ENCODE results near the gene TBXAS1. TPM values are rescaled to one million over a fixed set of nuclear protein-coding genes. Genes with fewer than 3 reads are reported as not detected.

Gene TBXAS1
- total RNA-seq, 3 donors from 2014 or later (not counting 1 experiment from before 2014, with no cell fraction given) = 72.7 to 110 (median 88.7) TPM

- ATAC-seq (no peak), DNase-seq (no peak)
- no peak for TF ChIP-seq CTCF (IDR thresholded peaks at IDR 0.05)
- H3K9me3 ChIP-seq (ENCODE audit: control insufficient read depth, insufficient read depth, low read length) = peaks cover 4% of the 10 kb centered on the region
- H3K27me3 ChIP-seq (ENCODE audit: control insufficient read depth, insufficient read depth, low read length) = no peaks in the 10 kb centered on the region
- Mint-ChIP-seq H3K9me3 (peaks cover 11 to 17% of the 10 kb centered on the region in 2 donors), H3K4me3 (no peak overlapping the region), H3K36me3 (peaks cover 17% of the 10 kb centered on the region), H3K4me1 (peaks cover 0 to 2% of the 10 kb centered on the region in 2 donors), H3K27ac (no peak overlapping the region), H3K27me3 (ENCODE audit: low read depth in 2 of 2) (peaks cover 0 to 2% of the 10 kb centered on the region in 2 donors)
- no peaks in the 10 kb centered on the region for H3K36me3 ChIP-seq (ENCODE audit: control insufficient read depth, insufficient read depth, low read length)
- no peak overlapping the region for H3K27ac ChIP-seq (ENCODE audit: low read length)
- H3K4me1 ChIP-seq (ENCODE audit: control insufficient read depth, insufficient read depth, low read length) = peaks cover 9% of the 10 kb centered on the region
- intact Hi-C loops (cut with micrococcal nuclease) = no loop called here
- WGBS (ENCODE audit: insufficient coverage) = 97% methylated on average over 2 of the region's 2 CpGs
- H3K4me3 ChIP-seq (ENCODE audit: low read length) = no peak overlapping the region
Measured at GRCh38 chr7:140067052-140067451, 238.0 kb downstream of the TBXAS1 start.

- Mint-ChIP-seq H3K4me3 (no peak overlapping the region), H3K9me3 (peaks cover 11 to 17% of the 10 kb centered on the region in 2 donors)
- intact Hi-C loops (cut with micrococcal nuclease) = no loop called here
Measured at GRCh38 chr7:140068033-140068432, 239.0 kb downstream of the TBXAS1 start.

GRCh38 chr7:140069298-140069949 lies 240.4 kb downstream of the TBXAS1 start:
- no peaks in the 10 kb centered on the region for H3K27me3 ChIP-seq (ENCODE audit: control insufficient read depth, insufficient read depth, low read length)
- 88% methylated on average over 4 of the region's 4 CpGs for WGBS (ENCODE audit: insufficient coverage)
- Mint-ChIP-seq H3K36me3 (peaks cover 17% of the 10 kb centered on the region), H3K27ac (no peak overlapping the region), H3K27me3 (ENCODE audit: low read depth in 2 of 2) (peaks cover 0 to 2% of the 10 kb centered on the region in 2 donors), H3K4me1 (no peaks in the 10 kb centered on the region), H3K4me3 (no peak overlapping the region), H3K9me3 (peaks cover 11 to 17% of the 10 kb centered on the region in 2 donors)
- H3K4me3 ChIP-seq (ENCODE audit: low read length) = no peak overlapping the region
- H3K36me3 ChIP-seq (ENCODE audit: control insufficient read depth, insufficient read depth, low read length) = no peaks in the 10 kb centered on the region
- no peaks in the 10 kb centered on the region for H3K4me1 ChIP-seq (ENCODE audit: control insufficient read depth, insufficient read depth, low read length)
- no peak for ATAC-seq
- TF ChIP-seq CTCF (IDR thresholded peaks at IDR 0.05) = no peak
- intact Hi-C loops (cut with micrococcal nuclease) = no loop called here
- peak in 1 of 2 donors; percentile 41 for DNase-seq
- peaks cover 4% of the 10 kb centered on the region for H3K9me3 ChIP-seq (ENCODE audit: control insufficient read depth, insufficient read depth, low read length)
- H3K27ac ChIP-seq (ENCODE audit: low read length) = no peak overlapping the region

More at GRCh38 chr7:140068033-140068432, 239.0 kb downstream of the TBXAS1 start:
- Histone ChIP-seq H3K9me3 (ENCODE audit: control insufficient read depth, insufficient read depth, low read length) (peaks cover 4% of the 10 kb centered on the region), H3K27ac (ENCODE audit: low read length) (no peak overlapping the region), H3K36me3 (ENCODE audit: control insufficient read depth, insufficient read depth, low read length) (no peaks in the 10 kb centered on the region), H3K4me3 (ENCODE audit: low read length) (no peak overlapping the region), H3K27me3 (ENCODE audit: control insufficient read depth, insufficient read depth, low read length) (no peaks in the 10 kb centered on the region), H3K4me1 (ENCODE audit: control insufficient read depth, insufficient read depth, low read length) (peaks cover 7% of the 10 kb centered on the region)
- ATAC-seq (no peak), DNase-seq (no peak)
- H3K27me3 Mint-ChIP-seq (ENCODE audit: low read depth in 2 of 2) = peaks cover 0 to 2% of the 10 kb centered on the region in 2 donors
- H3K36me3 Mint-ChIP-seq = peaks cover 17% of the 10 kb centered on the region
- no CpG with 5 or more reads among the region's 2 CpGs for WGBS (ENCODE audit: insufficient coverage)
- no peak for TF ChIP-seq CTCF (IDR thresholded peaks at IDR 0.05)
- H3K27ac Mint-ChIP-seq = no peak overlapping the region
- H3K4me1 Mint-ChIP-seq = no peaks in the 10 kb centered on the region

Other genes starting within 250 kb of the TBXAS1 start
- gene HIPK2, start 51.3 kb upstream of the TBXAS1 start, total RNA-seq = 100 to 1,000 TPM; 127 to 145 (median 144) TPM
- gene PARP12, start 233.7 kb downstream of the TBXAS1 start, total RNA-seq = 100 to 1,000 TPM; 116 to 151 (median 130) TPM

All from natural killer cell (primary cell).